C4-2B (cell line): ENCODE data around the gene LRRC46.

Experiments
- CTCF ChIP-seq: fragments of 450-650 bp; conservative IDR thresholded peaks from 2 replicates; pipeline ENCODE4 v1.5.1; 2017; ENCODE audit warnings: mild to moderate bottlenecking
- ZFX ChIP-seq: fragments of 450-650 bp; IDR thresholded peaks from 2 replicates; pipeline ENCODE4 v1.6.1; 2017

- no peak for TF ChIP-seq CTCF
- TF ChIP-seq ZFX, result no peak
Observed at GRCh38 chr17:47871048-47871447, 39.6 kb downstream of the LRRC46 start.
